ENCODE data around the gene TMEM108. TPM values are rescaled to one million over a fixed set of nuclear protein-coding genes. Genes with fewer than 3 reads are reported as not detected.

The TMEM108 gene
- total and polyA plus RNA-seq, 11 donors: 0.14 to 2.8 (median 0.57) TPM

DNA sequence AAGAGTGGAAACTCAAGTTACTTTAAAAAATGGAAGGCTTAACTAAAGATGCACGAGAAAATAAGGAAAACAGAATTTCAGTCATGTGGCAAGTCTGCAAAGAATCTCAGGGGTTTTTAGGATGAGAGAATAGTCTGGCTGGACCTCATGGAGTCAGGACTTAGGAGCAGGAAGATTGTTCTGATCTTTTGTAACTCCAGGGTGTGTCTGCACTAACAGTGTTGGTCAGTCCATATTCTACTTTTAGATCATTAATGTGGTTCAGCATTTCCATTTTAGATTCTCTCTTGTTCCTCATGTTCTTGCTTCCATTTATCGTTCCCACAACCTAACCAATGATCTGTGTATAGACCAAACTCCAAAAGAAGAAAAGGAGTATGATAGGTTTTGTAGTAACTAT lies 15.3 kb downstream of the TMEM108 start:
- H3K36me3 ChIP-seq: no peaks in the 10 kb centered on the region
- no peak overlapping the region for H3K4me3 ChIP-seq
- no peaks in the 10 kb centered on the region for H3K4me1 ChIP-seq
- intact Hi-C loops (cut with DNase I): no loop called here
- no peaks in the 10 kb centered on the region for H3K9me3 ChIP-seq
- 70 to 74% (median 72%) methylated on average over 2 of the region's 2 CpGs for WGBS, 4 donors
- ATAC-seq: no peak
- TF ChIP-seq, protein P1, sequence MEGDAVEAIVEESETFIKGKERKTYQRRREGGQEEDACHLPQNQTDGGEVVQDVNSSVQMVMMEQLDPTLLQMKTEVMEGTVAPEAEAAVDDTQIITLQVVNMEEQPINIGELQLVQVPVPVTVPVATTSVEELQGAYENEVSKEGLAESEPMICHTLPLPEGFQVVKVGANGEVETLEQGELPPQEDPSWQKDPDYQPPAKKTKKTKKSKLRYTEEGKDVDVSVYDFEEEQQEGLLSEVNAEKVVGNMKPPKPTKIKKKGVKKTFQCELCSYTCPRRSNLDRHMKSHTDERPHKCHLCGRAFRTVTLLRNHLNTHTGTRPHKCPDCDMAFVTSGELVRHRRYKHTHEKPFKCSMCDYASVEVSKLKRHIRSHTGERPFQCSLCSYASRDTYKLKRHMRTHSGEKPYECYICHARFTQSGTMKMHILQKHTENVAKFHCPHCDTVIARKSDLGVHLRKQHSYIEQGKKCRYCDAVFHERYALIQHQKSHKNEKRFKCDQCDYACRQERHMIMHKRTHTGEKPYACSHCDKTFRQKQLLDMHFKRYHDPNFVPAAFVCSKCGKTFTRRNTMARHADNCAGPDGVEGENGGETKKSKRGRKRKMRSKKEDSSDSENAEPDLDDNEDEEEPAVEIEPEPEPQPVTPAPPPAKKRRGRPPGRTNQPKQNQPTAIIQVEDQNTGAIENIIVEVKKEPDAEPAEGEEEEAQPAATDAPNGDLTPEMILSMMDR (IDR thresholded peaks at IDR 0.05): no peak
- TF ChIP-seq POLR2A (IDR thresholded peaks at IDR 0.05): no peak
- H3K27me3 ChIP-seq: no peaks in the 10 kb centered on the region
- DNase-seq: no peak
- no peak overlapping the region for H3K27ac ChIP-seq

DNA sequence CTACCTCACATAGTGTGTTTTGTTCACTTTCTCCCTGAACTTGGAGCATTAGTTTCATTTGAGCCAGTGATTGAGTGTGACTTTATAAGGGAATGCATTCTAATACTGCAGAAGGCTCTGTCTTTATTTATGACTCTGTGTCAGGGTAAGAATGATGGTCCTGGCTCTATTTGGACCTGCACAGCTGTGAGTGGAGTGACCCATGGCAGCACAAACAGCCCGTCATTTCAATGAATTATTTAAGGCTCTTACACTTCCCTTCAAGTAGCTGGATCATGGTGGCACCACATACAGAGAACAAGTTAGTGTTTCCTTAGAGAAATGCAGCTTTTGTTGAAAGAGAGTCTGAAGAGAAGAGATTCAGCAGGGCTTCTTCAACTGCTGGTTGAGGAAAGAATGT lies 16.4 kb downstream of the TMEM108 start:
- DNase-seq (no peak), ATAC-seq (no peak)
- Histone ChIP-seq H3K27ac (no peak overlapping the region), H3K36me3 (no peaks in the 10 kb centered on the region), H3K9me3 (no peaks in the 10 kb centered on the region), H3K4me1 (no peaks in the 10 kb centered on the region), H3K27me3 (no peaks in the 10 kb centered on the region), H3K4me3 (no peak overlapping the region)
- 67 to 80% (median 69%) methylated on average over 1 of the region's 1 CpG for WGBS, 4 donors
- intact Hi-C loops (cut with DNase I): no loop called here
- TF ChIP-seq, protein P1 (IDR thresholded peaks at IDR 0.05): no peak
- TF ChIP-seq POLR2A (IDR thresholded peaks at IDR 0.05): no peak

DNA sequence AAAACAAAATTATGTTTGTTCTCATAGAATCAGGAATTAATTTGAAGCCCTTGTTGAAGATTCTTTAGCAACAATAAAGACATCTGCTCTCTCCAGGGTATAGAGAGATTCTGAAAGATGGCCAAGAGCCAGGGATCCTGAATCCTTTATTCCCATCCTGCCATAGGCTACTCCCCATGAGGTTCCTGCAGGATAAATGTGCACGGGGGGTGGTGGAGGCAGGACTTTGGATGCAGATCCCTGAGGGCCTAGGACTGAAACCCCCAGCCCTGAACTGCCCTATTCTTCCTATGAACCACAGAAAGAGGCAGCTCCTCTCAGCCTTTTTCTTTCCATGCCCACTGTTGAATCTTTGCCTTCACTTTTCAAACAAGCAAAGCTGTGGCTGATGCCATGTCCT lies 17.1 kb downstream of the TMEM108 start:
- no peaks in the 10 kb centered on the region for H3K9me3 ChIP-seq
- no peaks in the 10 kb centered on the region for H3K27me3 ChIP-seq
- 32 to 53% (median 39%) methylated on average over 1 of the region's 1 CpG for WGBS, 4 donors
- intact Hi-C loops (cut with DNase I): no loop called here
- DNase-seq (no peak), ATAC-seq (no peak)
- H3K27ac ChIP-seq: no peak overlapping the region
- no peaks in the 10 kb centered on the region for H3K4me1 ChIP-seq
- TF ChIP-seq POLR2A (IDR thresholded peaks at IDR 0.05): no peak
- TF ChIP-seq, protein P1 (IDR thresholded peaks at IDR 0.05): no peak
- H3K4me3 ChIP-seq: no peak overlapping the region
- H3K36me3 ChIP-seq: no peaks in the 10 kb centered on the region

DNA sequence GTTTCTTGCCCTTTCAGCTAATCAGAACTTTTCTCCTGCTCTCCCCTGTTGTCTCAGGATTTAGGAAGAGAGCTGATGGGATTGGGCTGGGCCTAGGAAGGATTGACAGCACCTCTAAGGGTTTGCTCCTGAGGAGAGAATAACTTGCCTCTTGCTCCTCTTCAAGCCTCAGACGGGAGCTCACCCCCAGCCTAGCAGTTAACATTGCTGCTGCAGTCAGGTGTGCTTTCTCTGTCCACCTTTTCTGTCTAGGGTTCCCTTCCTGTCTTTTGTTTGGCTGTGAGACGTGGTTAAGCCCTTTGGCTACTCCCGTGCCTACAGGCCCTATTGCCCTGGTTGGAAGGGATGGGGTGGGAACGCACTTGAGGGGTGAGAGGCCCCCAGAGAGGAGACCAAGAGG lies 20.1 kb downstream of the TMEM108 start:
- 72 to 84% (median 80%) methylated on average over 4 of the region's 4 CpGs for WGBS, 4 donors
- TF ChIP-seq, protein P1 (IDR thresholded peaks at IDR 0.05): no peak
- TF ChIP-seq POLR2A (IDR thresholded peaks at IDR 0.05): no peak
- H3K4me1 ChIP-seq: no peaks in the 10 kb centered on the region
- H3K4me3 ChIP-seq: no peak overlapping the region
- no peaks in the 10 kb centered on the region for H3K9me3 ChIP-seq
- no peak for DNase-seq
- no peaks in the 10 kb centered on the region for H3K36me3 ChIP-seq
- H3K27me3 ChIP-seq: no peaks in the 10 kb centered on the region
- ATAC-seq: no peak
- intact Hi-C loops (cut with DNase I): no loop called here
- H3K27ac ChIP-seq: no peak overlapping the region

All from heart left ventricle (tissue), 16 donors.